Tibial artery (tissue), 4 donors: ENCODE results near the gene ZNF524.

Source experiments
- DNase-seq, 2 donors: peaks; one replicate each; pipeline ENCODE4 v3.0.0-alpha.2; 2019
- H3K27ac ChIP-seq, 2 donors: fragments of 200-600 bp; sonication (generic) in 1 of 2; 1 replicate in 1 of 2; 2 replicates in 1 of 2; pipeline ENCODE4 v1.5.1; 2018 to 2019; ENCODE audit warnings: mild to moderate bottlenecking in 1 of 2
- H3K27me3 ChIP-seq, 2 donors: fragments of 200-600 bp; sonication (generic) in 1 of 2; one replicate each; pipeline versions ENCODE4 v1.5.1 to v1.6.0; 2016 to 2019
- H3K36me3 ChIP-seq, 3 donors: fragments of 200-600 bp; sonication (generic) in 2 of 3; one replicate each; pipeline ENCODE4 v1.5.1; 2016 to 2019; ENCODE audit warnings: mild to moderate bottlenecking in 2 of 3
- H3K4me1 ChIP-seq, 4 donors: fragments of 200-600 bp; sonication (generic) in 2 of 4; 1 replicate in 3 of 4; 2 replicates in 1 of 4; pipeline ENCODE4 v1.5.1; 2016 to 2019
- H3K4me3 ChIP-seq, 2 donors: fragments of 200-600 bp; sonication (generic) in 1 of 2; 1 replicate in 1 of 2; 2 replicates in 1 of 2; pipeline ENCODE4 v1.5.1; 2018 to 2019; ENCODE audit warnings: mild to moderate bottlenecking in 2 of 2
- H3K9me3 ChIP-seq, 3 donors: fragments of 200-600 bp; sonication (generic) in 1 of 3; one replicate each; pipeline ENCODE4 v1.5.1; 2016 to 2019
- CTCF ChIP-seq, 2 experiments: fragments of 200-600 bp in 1 of 2; fragments of 450-650 bp in 1 of 2; IDR thresholded peaks; one replicate each; pipeline ENCODE4 v1.5.1; 2017 to 2019; ENCODE audit warnings: antibody characterized with exemption in 2 of 2, mild to moderate bottlenecking in 1 of 2, moderate library complexity in 1 of 2
- intact Hi-C: fragments of 100-400 bp; cut with DNase I; formaldehyde crosslinking; loops from one replicate; pipeline ENCODE4 v1.15.0; 2023; ENCODE audit warnings: low total_unique reads

The ZNF524 gene

GRCh38 chr19:55605207-55605636 lies 5.1 kb downstream of the ZNF524 start:
- TF ChIP-seq CTCF (IDR thresholded peaks at IDR 0.05), result peak in 1 of 2 experiments; percentile 16
- H3K36me3 ChIP-seq, result peaks cover 0 to 27% (median 2%) of the 10 kb centered on the region in 3 donors
- H3K9me3 ChIP-seq, result no peaks in the 10 kb centered on the region
- H3K4me1 ChIP-seq, result peaks cover 3 to 53% (median 34%) of the 10 kb centered on the region in 4 donors
- peak overlapping the region; percentile 95 for H3K27ac ChIP-seq
- intact Hi-C loops, result no loop called here
- H3K4me3 ChIP-seq, result peak overlapping the region; percentile 92 to 96
- no peaks in the 10 kb centered on the region for H3K27me3 ChIP-seq
- DNase-seq, result peak; percentile 95 to 98

- peak; percentile 49 to 55 for TF ChIP-seq CTCF (IDR thresholded peaks at IDR 0.05)
- Histone ChIP-seq H3K27ac (peak within 1 kb of the TSS; percentile 95), H3K4me3 (peak within 1 kb of the TSS; percentile 92 to 96), H3K27me3 (no peaks in the 10 kb centered on the region), H3K9me3 (no peaks in the 10 kb centered on the region), H3K4me1 (peaks cover 3 to 49% (median 32%) of the 10 kb centered on the region in 4 donors), H3K36me3 (peaks cover 0 to 33% (median 7%) of the 10 kb centered on the region in 3 donors)
- intact Hi-C loops, result loop anchor here (2.0 kb wide), 1 partner anchor 89 kb away; no protein-coding TSS in a partner anchor
- peak; percentile 67 to 85 for DNase-seq
Observed at GRCh38 chr19:55605637-55606470, 5.8 kb downstream of the ZNF524 start, which contains the start of gene ZNF865. Gene ZNF865, plus strand, starts transcription at chr19:55605647. Its CDS starts 7,972 bp downstream, at chr19:55613619.

- Histone ChIP-seq H3K9me3 (no peaks in the 10 kb centered on the region), H3K36me3 (peaks cover 0 to 38% (median 7%) of the 10 kb centered on the region in 3 donors), H3K27ac (peak overlapping the region; percentile 95), H3K4me3 (peak overlapping the region; percentile 92 to 96), H3K27me3 (no peaks in the 10 kb centered on the region), H3K4me1 (peaks cover 0 to 47% (median 30%) of the 10 kb centered on the region in 4 donors)
- DNase-seq, result no peak
- intact Hi-C loops, result loop anchor here (2.0 kb wide), 1 partner anchor 90 kb away; no protein-coding TSS in a partner anchor
- TF ChIP-seq CTCF (IDR thresholded peaks at IDR 0.05), result no peak
Observed at GRCh38 chr19:55606471-55606787, 6.3 kb downstream of the ZNF524 start.

GRCh38 chr19:55606817-55607216 lies 6.7 kb downstream of the ZNF524 start:
- Histone ChIP-seq H3K27me3 (no peaks in the 10 kb centered on the region), H3K27ac (peak overlapping the region; percentile 95), H3K4me3 (peak overlapping the region in 1 of 2 donors; percentile 96), H3K4me1 (peaks cover 0 to 46% (median 32%) of the 10 kb centered on the region in 4 donors), H3K9me3 (no peaks in the 10 kb centered on the region), H3K36me3 (peaks cover 0 to 38% (median 7%) of the 10 kb centered on the region in 3 donors)
- intact Hi-C loops, result loop anchor here (2.0 kb wide), 1 partner anchor 90 kb away; no protein-coding TSS in a partner anchor
- no peak for TF ChIP-seq CTCF (IDR thresholded peaks at IDR 0.05)
- DNase-seq, result no peak

GRCh38 chr19:55609326-55609725 lies 9.2 kb downstream of the ZNF524 start:
- no peak for DNase-seq
- Histone ChIP-seq H3K4me3 (no peak overlapping the region), H3K4me1 (peaks cover 0 to 42% (median 27%) of the 10 kb centered on the region in 4 donors), H3K36me3 (peaks cover 0 to 40% (median 15%) of the 10 kb centered on the region in 3 donors), H3K27me3 (no peaks in the 10 kb centered on the region), H3K9me3 (no peaks in the 10 kb centered on the region), H3K27ac (no peak overlapping the region)
- intact Hi-C loops, result no loop called here
- no peak for TF ChIP-seq CTCF (IDR thresholded peaks at IDR 0.05)
